Fibroblast of skin of abdomen (primary cell): ENCODE data around the gene IVD. TPM values are rescaled to one million over a fixed set of nuclear protein-coding genes. Genes with fewer than 3 reads are reported as not detected.
A peak's percentile ranks its signal among the peaks of the same experiment; 100 is the strongest.

ENCODE experiments used
- DNase-seq: peaks from one replicate; pipeline ENCODE4 v3.0.0-alpha.2; 2013
- polyA plus RNA-seq, 2 experiments: library from polyadenylated mRNA; unstranded; fragments of 120-200 nt; gene quantifications; one replicate each; pipeline ENCODE4 v1.2.1, GENCODE V29; 2013; ENCODE audit not compliant: insufficient read length in 2 of 2

The IVD gene
- polyA plus RNA-seq (2013, experiment 1 of 2; ENCODE audit: insufficient read length) = 37.7 TPM
- polyA plus RNA-seq (2013, experiment 2 of 2; ENCODE audit: insufficient read length) = 35.7 TPM

DNA sequence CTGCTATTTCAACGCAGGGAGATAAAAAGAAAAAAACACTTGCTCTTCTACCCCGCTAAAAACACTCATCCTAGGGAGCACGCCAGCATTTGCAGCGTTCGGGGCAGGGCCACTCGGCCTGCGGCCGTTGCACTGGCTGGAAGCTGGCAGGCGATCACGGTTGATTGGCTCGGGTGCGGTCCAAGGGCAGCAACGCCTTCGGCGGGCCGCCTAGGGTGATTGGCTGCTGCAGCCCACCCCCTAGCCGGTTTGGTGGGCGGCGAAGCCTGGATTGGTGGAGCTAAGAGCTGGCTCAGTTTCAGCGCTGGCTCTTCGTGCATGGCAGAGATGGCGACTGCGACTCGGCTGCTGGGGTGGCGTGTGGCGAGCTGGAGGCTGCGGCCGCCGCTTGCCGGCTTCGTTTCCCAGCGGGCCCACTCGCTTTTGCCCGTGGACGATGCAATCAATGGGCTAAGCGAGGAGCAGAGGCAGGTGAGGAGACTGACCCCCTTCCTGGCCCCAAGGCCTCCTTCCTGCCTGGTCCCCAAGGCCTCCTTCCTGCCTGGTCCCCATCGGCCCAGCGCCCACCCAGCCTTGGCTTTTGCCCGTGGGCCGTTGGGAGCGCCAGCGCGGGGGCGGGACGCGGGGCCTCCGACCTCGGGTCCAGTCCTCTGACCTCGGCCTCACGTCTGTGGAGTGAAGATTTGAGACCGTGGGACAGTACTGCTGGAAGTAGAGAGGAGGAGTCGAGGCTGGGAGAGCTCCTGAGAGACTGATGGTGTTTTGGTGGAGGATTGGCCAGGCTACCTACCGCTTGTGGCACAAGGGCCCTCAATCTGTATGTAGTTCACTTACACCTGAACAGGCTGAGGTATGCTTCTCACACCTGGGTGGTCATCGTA, at the start of gene IVD:
TSS of gene IVD (plus strand) at position 295 of the 881 bp plus-strand sequence. CDS start at position 328, 33 bp downstream.
- peak; percentile 95 for DNase-seq

DNA sequence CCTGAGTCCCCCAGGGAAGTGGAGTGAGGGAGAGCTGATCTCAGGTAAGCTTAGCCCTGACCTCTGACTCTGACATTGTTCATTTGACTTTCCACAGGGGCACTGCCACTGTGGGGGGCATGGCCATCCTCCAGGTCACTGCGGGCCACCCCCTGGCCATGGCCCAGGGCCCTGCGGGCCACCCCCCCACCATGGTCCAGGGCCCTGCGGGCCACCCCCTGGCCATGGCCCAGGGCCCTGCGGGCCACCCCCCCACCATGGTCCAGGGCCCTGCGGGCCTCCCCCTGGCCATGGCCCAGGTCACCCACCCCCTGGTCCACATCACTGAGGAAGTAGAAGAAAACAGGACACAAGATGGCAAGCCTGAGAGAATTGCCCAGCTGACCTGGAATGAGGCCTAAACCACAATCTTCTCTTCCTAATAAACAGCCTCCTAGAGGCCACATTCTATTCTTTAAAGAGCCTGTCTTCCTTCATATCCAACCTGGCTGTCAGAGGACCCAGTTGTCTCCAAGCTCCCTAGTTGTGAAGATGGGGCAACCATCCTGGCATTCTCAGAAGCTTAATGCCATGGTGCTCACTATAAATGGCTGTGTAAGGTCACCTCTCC, 49.5 kb upstream of the IVD start:
- DNase-seq = no peak

GRCh38 chr15:40357246-40357645, 48.3 kb upstream of the IVD start:
- DNase-seq = no peak

DNA sequence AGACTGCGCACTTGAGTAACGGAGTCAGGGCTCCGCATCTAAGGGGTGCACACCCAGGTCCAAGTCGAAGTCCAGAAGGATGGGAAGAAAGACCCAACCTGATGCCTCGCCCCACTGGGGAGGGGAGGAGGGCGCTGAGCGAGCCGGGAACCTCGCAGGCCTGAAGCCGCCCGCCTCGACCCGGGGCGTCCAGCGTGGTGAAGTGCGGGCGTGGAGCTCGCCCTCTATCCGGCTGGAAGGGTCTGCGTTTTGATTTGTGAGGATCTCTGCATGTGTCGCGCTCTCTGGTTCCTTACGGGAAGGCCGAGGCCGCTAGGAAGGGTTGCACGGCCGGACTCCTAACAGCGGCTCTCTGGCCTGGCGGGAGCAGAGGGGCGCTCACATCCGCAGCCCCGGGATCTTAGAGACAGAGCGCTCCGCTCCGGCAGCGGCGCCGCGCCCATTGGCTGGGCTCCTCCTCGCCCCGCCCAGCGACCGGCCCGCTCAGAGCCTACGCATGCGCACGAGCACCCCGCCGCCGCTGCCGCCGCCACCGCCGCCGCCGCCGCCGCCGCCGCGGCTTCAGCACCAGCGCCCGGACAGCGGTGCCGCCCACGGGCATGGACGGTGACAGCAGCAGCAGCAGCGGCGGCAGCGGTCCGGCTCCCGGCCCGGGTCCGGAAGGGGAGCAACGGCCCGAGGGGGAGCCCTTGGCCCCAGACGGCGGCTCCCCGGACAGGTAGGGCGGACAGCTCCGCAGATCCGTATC, 47.7 kb upstream of the IVD start, which contains the start of gene DISP2:
TSS of gene DISP2 (plus strand) at position 497 of the 748 bp plus-strand sequence. CDS start at position 600, 103 bp downstream.
- DNase-seq = peak; percentile 79

- no peak for DNase-seq
Observed at GRCh38 chr15:40358471-40359353, 46.9 kb upstream of the IVD start.

DNA sequence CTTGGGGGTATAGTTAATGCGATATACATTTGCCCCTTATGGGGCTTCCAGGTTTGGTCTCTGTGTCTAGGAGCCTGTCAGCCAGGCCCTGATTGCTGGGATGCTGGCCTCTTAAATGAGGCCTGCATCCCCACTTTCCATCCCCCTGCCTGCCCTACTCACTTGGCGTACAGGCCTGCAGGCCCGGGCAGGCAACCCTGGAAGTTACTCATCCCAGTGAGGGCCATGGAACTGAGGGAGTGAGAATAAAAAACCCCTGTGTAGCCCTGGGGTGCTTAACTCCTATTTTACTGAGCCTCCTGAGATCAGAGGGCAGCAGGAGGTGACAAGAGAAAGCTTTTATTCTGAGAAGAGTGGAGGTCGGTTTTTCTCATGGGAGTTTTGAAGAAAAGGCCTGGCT, 45.6 kb upstream of the IVD start:
- DNase-seq = no peak

GRCh38 chr15:40361640-40362039, 44.0 kb upstream of the IVD start:
- no peak for DNase-seq

DNA sequence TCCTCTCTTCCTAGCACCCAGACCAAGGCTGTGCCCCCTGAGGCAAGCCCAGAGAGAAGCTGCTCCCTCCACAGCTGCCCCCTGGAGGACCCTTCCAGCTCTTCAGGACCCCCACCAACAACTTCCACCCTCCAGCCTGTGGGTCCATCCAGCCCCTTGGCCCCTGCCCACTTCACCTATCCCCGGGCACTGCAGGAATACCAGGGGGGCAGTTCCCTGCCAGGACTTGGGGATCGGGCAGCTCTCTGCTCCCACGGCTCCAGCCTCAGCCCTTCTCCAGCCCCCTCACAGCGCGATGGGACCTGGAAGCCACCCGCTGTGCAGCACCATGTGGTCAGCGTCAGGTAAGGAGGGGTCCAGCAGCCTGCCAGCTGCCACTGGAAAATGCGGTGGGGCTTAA, 42.0 kb upstream of the IVD start:
- DNase-seq = no peak

DNA sequence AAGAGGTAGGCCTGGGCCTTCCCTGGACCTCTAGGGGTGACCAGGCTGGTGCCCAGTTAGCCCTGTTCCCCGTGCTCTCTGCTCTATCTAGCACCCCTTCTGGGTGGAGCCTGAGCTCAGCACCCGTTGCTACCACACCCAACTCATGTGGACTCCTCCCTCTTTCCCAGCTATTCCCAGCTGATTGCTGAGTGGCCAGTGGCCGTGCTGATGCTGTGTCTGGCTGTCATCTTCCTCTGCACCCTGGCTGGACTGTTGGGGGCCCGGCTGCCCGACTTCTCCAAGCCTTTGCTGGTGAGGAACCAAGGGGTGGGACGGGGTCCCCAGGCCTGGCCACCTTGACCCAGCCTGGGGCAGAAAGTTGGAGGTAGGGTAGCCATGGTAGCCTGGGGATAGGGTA, 41.3 kb upstream of the IVD start:
- no peak for DNase-seq

- no peak for DNase-seq
Observed at GRCh38 chr15:40365016-40365415, 40.6 kb upstream of the IVD start.

DNA sequence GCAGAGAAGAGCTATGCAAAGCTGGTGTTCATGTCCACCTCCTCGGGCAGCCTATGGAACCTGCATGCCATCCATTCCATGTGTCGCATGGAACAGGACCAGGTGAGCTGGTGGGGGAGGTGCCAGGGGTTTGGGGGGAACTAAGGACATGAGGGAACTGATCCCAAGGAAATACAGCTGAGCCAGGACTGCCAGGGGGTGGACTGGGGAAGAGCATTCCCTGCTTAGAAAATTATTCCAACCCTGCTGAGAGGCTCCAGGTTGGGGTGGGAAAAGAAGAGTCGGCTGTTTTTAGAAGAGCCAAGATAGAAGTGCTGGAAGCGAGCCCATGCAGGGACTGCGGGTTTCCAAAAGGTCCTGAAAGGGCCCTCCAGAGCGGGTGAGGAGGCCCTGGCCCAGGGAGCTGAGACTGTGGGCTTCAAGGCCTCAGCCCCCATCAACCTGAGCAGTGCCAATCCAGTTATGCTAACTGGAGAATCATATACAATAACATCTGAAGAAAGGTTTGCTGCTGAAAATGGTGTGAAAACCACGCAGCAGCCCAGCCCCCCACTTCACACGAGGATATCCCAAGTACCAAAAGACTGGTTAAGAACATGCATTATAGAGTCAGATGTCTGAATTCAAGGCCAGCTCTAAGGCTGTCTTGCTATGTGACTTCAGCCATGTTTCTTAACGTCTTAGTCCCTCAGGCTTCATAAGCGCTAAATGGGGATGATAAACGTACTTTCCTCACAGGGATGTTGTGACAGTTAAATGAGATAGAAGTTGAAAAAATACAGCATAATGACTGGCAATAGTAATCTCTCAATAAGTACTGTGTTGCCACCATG, 39.8 kb upstream of the IVD start:
- no peak for DNase-seq

DNA sequence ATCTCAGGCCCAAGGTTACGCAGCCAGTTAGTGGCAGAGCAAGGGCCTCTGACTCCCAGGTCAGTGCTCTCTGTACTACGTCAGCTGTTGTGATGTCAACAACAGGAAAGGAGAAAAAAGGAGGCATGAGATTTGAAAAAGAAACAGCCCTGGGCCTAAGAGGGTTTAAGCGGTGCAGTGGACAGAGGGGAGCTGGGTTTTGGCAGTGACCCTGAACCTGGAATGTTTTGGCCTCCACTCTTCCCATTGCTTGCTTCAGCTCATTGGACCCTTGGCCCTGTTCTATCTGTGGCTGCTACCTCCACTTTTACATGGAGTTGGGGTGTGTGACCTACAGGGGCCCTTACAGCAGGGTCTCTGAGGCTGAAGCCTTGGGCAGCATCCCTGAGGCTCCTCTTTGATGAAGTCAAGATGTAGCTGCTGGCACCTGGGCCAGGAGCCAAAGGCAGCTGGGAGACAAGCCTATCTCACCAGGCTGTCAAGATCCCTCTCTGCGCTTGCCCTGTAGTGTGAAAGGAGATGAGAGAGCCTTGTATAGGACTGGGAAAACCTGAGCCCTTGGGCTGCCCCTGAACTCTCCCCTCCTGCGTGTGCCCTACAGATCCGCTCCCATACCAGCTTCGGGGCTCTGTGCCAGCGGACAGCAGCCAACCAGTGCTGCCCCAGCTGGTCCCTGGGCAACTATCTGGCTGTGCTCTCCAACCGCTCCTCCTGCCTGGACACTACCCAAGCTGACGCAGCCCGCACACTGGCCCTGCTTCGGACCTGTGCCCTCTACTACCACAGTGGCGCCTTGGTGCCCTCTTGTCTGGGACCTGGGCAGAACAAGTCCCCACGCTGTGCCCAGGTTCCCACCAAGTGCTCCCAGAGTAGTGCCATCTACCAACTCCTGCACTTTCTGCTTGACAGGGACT, 38.9 kb upstream of the IVD start:
- DNase-seq = no peak

GRCh38 chr15:40367371-40367685, 38.3 kb upstream of the IVD start:
- no peak for DNase-seq

- DNase-seq = peak; percentile 81
Observed at GRCh38 chr15:40367686-40368611, 37.6 kb upstream of the IVD start.

DNA sequence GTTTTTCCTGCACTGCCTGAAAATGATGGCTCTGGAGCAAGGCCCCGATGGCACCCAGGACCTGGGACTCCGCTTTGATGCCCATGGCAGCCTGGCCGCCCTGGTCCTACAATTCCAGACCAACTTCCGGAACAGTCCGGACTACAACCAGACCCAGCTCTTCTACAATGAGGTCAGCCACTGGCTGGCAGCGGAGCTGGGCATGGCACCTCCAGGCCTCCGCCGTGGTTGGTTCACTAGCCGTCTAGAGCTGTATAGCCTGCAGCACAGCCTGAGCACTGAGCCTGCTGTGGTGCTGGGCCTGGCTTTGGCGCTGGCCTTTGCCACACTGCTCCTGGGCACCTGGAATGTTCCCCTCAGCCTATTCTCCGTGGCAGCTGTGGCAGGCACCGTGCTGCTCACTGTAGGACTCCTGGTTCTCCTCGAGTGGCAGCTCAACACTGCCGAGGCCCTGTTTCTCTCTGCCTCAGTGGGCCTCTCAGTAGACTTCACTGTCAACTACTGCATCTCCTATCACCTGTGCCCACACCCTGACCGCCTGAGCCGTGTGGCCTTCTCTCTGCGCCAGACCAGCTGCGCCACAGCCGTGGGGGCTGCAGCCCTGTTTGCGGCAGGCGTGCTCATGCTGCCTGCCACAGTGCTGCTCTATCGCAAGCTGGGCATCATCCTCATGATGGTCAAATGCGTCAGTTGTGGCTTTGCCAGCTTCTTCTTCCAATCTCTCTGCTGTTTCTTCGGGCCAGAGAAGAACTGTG, 36.7 kb upstream of the IVD start:
- no peak for DNase-seq

DNA sequence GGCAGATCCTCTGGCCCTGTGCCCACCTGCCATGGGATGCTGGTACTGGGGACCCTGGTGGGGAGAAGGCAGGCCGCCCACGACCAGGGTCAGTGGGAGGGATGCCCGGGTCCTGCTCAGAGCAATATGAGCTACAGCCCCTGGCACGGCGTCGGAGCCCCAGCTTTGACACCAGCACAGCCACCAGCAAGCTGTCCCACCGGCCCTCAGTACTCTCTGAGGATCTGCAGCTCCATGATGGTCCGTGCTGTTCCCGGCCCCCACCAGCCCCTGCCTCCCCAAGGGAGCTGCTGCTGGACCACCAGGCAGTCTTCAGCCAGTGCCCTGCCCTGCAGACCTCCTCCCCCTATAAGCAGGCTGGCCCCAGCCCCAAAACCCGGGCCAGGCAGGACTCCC, 36.1 kb upstream of the IVD start:
- DNase-seq = no peak

- DNase-seq = no peak
Observed at GRCh38 chr15:40369971-40370370, 35.6 kb upstream of the IVD start.

DNA sequence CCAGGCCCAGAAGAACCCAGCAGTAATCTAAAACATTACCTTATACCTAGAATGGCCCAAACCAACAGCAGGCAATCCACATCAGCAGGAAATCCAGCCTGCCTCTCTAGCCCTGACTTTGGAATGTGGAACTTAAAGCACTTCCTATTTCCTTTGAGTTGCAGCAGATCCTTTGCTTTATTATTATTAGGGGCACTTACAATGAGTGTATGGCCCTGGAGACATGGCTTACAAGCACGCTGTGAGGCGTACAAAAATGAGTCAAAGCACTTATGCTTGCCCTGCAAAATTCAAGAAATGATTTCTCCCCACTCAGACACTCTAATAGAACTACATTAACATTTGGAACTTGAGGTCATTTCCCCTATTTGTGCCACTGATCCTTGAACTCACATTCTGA, 32.6 kb upstream of the IVD start:
- peak; percentile 10 for DNase-seq
